Activated CD8-positive, alpha-beta T cell treated with anti-CD3 and anti-CD28 coated beads for 36 hours (primary cell): ENCODE measurements around the gene PURB. TPM values are rescaled to one million over a fixed set of nuclear protein-coding genes. Genes with fewer than 3 reads are reported as not detected.

Source experiments
- ATAC-seq: fragments of 200-7000 bp; cut with Tn5 transposase; one replicate; pipeline ENCODE4 v1.10.0; 2021; ENCODE audit warnings: mild to moderate bottlenecking, moderate library complexity
- CTCF ChIA-PET: fragments of 350-600 bp; sonication (Branson Sonifier 250); formaldehyde crosslinking; loops from one replicate; lab custom pipeline; 2021; ENCODE audit warnings: antibody characterized with exemption; lab: Charles Lee
- POLR2A ChIA-PET: fragments of 350-600 bp; sonication (Branson Sonifier 250); formaldehyde crosslinking; loops from one replicate; lab custom pipeline; 2021; ENCODE audit warnings: antibody characterized with exemption; lab: Charles Lee
- DNase-seq: peaks from one replicate; pipeline ENCODE4 v3.0.0-alpha.2; 2020
- H3K27ac Mint-ChIP-seq: one replicate; pipeline ENCODE4 v1.8.0; 2021; ENCODE audit warnings: mild to moderate bottlenecking, mixed read lengths
- H3K27me3 Mint-ChIP-seq: one replicate; pipeline ENCODE4 v1.8.0; 2021; ENCODE audit warnings: mixed read lengths
- H3K36me3 Mint-ChIP-seq: one replicate; pipeline ENCODE4 v1.8.0; 2021; ENCODE audit warnings: low read depth, mixed read lengths
- H3K4me1 Mint-ChIP-seq: one replicate; pipeline ENCODE4 v1.8.0; 2021; ENCODE audit warnings: low read depth, mixed read lengths
- H3K4me3 Mint-ChIP-seq: one replicate; pipeline ENCODE4 v1.8.0; 2021; ENCODE audit warnings: mild to moderate bottlenecking, moderate library complexity, mixed read lengths
- H3K9me3 Mint-ChIP-seq: one replicate; pipeline ENCODE4 v1.8.0; 2021; ENCODE audit warnings: mixed read lengths
- intact Hi-C: fragments of 100-400 bp; cut with micrococcal nuclease; formaldehyde crosslinking; loops from one replicate; pipeline ENCODE4 v1.10.0; 2022
- total RNA-seq, 2 experiments: library from RNA; stranded (reverse); gene quantifications; one replicate each; pipeline ENCODE4 v1.2.3, GENCODE V29; 2021
- TF ChIP-seq, protein P1 (sequence below): fragments of 200-600 bp; IDR thresholded peaks from one replicate; pipeline ENCODE4 v1.8.0; 2022; ENCODE audit warnings: antibody characterized with exemption, mild to moderate bottlenecking

PURB gene
- total RNA-seq, 2 experiments from 2014 or later = 20.5 to 21.0 TPM

DNA sequence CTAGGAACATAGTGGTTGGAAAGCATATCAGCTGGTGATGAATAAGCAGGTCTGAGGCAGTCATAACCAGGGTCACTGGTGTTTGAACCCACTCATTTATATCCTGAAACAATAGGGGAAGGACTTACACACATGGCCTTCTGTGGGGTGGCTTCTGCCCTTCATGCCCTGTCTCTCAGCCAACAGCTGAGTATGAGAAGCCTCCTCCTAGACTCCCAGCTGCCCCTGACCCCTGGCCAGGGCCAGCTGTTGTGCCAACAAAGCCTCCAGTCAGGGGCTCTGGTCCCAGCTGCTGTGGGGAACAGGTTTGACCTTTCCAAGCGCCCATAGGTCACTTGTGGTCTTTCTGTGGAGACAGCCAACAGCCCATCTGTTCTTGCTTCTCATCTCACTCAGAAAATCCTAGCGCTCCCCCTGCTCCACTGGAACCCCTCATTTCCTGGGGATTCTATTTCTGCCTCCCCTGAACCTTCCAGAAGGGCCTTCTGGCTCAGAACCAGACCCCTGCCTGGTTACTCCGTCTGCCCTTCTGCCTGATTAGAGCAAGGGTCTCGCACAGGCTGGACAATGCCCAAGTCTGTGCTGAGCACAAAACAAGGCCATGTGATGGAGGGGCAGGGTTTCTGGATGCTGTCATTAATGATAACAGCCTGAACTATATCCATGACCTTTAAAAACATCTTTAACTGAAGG lies 9.7 kb upstream of the PURB start:
- Mint-ChIP-seq H3K9me3 (no peaks in the 10 kb centered on the region), H3K27ac (peak overlapping the region; percentile 22), H3K4me1 (peaks cover 33% of the 10 kb centered on the region), H3K36me3 (no peaks in the 10 kb centered on the region), H3K27me3 (no peaks in the 10 kb centered on the region), H3K4me3 (no peak overlapping the region)
- CTCF ChIA-PET = interaction anchor here (1.0 to 1.3 kb wide), 2 partner anchors 38 to 360 kb away, joined by 3 to 4 read pairs; no protein-coding TSS in a partner anchor
- DNase-seq = no peak
- POLR2A ChIA-PET = interaction anchor here (0.7 to 2.0 kb wide), 4 partner anchors 9 to 25 kb away, joined by 3 to 15 read pairs (median 4); partner anchors contain the start of gene PURB
- peak; percentile 22 for ATAC-seq
- TF ChIP-seq, protein P1, sequence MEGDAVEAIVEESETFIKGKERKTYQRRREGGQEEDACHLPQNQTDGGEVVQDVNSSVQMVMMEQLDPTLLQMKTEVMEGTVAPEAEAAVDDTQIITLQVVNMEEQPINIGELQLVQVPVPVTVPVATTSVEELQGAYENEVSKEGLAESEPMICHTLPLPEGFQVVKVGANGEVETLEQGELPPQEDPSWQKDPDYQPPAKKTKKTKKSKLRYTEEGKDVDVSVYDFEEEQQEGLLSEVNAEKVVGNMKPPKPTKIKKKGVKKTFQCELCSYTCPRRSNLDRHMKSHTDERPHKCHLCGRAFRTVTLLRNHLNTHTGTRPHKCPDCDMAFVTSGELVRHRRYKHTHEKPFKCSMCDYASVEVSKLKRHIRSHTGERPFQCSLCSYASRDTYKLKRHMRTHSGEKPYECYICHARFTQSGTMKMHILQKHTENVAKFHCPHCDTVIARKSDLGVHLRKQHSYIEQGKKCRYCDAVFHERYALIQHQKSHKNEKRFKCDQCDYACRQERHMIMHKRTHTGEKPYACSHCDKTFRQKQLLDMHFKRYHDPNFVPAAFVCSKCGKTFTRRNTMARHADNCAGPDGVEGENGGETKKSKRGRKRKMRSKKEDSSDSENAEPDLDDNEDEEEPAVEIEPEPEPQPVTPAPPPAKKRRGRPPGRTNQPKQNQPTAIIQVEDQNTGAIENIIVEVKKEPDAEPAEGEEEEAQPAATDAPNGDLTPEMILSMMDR = no peak
- intact Hi-C loops = no loop called here

DNA sequence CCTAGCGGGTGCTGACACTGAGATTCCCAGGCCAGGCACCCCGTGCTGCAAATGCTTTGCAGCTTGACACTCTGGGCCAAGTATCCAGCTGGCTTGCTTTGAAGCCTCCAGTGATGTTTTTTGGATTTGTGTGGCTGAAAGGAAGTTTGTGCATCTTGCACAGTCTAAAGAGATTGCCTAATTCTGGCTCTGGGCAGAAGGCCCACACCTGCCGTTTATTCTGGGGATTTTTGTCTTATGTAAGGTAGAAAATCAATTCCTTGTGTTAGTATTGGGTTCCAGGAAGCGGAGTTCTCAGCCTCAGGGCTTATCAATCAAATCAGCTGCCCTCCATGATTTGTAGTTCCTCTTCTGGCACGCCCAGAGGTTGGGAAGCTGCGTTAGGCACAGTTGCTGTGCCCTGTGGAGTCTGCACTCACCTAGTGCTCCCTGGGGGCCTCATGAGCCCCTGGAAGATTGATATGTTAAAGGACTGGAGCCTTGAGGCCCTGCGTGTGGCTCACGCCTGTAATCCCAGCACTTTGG lies 8.4 kb upstream of the PURB start:
- TF ChIP-seq, protein P1 = no peak
- ChIA-PET CTCF (interaction anchor here (1.4 to 3.7 kb wide), 2 partner anchors 29 to 37 kb away, joined by 3 to 14 read pairs; no protein-coding TSS in a partner anchor), POLR2A (interaction anchor here (2.0 kb wide), 1 partner anchor 8 kb away, joined by 15 read pairs; the partner anchor contains the start of gene PURB)
- H3K9me3 Mint-ChIP-seq = no peaks in the 10 kb centered on the region
- intact Hi-C loops = no loop called here
- H3K36me3 Mint-ChIP-seq = no peaks in the 10 kb centered on the region
- no peak overlapping the region for H3K27ac Mint-ChIP-seq
- no peak for DNase-seq
- H3K4me1 Mint-ChIP-seq = peaks cover 33% of the 10 kb centered on the region
- no peak for ATAC-seq
- H3K4me3 Mint-ChIP-seq = no peak overlapping the region
- no peaks in the 10 kb centered on the region for H3K27me3 Mint-ChIP-seq

DNA sequence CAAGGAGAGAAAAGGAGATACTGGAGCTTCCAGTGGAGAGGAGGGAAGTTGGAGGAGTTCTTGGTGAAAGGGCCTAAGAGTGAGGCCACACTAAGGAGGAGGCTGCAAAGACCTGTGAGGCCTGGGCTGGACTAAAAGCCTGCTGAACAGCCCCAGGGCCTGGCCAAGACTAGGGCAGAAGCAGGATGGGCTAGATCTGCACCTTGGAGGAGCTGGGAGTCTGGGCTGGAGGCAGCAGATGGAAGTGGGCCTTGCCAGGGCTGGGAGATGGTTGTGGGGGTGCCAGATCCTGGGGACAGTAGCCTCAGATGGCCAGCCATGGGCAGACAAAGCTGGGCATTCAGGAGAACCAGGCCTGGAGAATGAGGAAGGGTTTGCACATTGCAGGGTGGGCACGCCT lies 6.5 kb upstream of the PURB start:
- Mint-ChIP-seq H3K27me3 (no peaks in the 10 kb centered on the region), H3K9me3 (no peaks in the 10 kb centered on the region), H3K27ac (peak overlapping the region; percentile 96), H3K4me3 (peak overlapping the region; percentile 20), H3K4me1 (peaks cover 32% of the 10 kb centered on the region), H3K36me3 (no peaks in the 10 kb centered on the region)
- peak; percentile 29 for ATAC-seq
- intact Hi-C loops = no loop called here
- ChIA-PET CTCF (interaction anchor here (1.0 to 3.7 kb wide), 8 partner anchors 15 to 45 kb away, joined by 3 to 14 read pairs (median 4); no protein-coding TSS in a partner anchor), POLR2A (interaction anchor here (0.6 to 2.4 kb wide), 10 partner anchors 10 to 94 kb away, joined by 3 to 14 read pairs (median 4); no protein-coding TSS in a partner anchor)
- TF ChIP-seq, protein P1 = no peak
- DNase-seq = no peak

DNA sequence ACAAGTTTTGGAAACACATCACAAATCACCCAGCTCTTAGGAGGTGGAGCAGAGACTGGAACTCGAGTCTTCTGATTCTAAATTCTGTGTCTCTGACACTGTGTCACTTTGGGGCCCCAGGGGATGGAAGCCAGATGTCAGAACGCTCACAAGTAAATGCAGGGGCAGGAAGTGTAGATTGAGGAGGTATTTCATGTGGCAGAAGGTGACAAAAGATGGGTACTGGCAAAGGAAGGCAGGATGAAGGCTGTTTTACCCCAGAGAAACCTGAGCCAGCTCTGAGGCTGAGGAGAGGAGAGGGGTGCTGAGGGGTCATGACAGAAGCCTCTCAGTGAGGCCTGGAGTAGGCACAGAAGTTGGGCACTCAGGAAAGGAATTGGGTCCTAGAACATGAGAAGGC lies 6.0 kb upstream of the PURB start:
- ATAC-seq = peak; percentile 88
- Mint-ChIP-seq H3K36me3 (no peaks in the 10 kb centered on the region), H3K27me3 (no peaks in the 10 kb centered on the region), H3K4me3 (peak overlapping the region; percentile 20), H3K27ac (peak overlapping the region; percentile 96), H3K9me3 (no peaks in the 10 kb centered on the region), H3K4me1 (peaks cover 34% of the 10 kb centered on the region)
- TF ChIP-seq, protein P1 = no peak
- intact Hi-C loops = no loop called here
- DNase-seq = peak; percentile 79
- POLR2A ChIA-PET = interaction anchor here (0.6 to 2.4 kb wide), 10 partner anchors 10 to 94 kb away, joined by 3 to 14 read pairs (median 4); no protein-coding TSS in a partner anchor
- CTCF ChIA-PET = interaction anchor here (1.0 to 3.7 kb wide), 8 partner anchors 16 to 45 kb away, joined by 3 to 14 read pairs (median 4); no protein-coding TSS in a partner anchor
